Stimulated activated CD4-positive, alpha-beta T cell treated with anti-CD3 and anti-CD28 coated beads, Interleukin-1b, Interleukin-23, amount 100 ng/mL, for 24 hours (primary cell): ENCODE results near the gene NCOA1.

ENCODE experiments used
- DNase-seq, 4 experiments: peaks; one replicate each; pipeline ENCODE4 v3.0.0-alpha.2; 2020; ENCODE audit warnings: low read depth in 4 of 4, low spot score in 1 of 4

The NCOA1 gene

GRCh38 chr2:24731040-24731439 is 240.0 kb downstream of the NCOA1 start:
- DNase-seq = no peak

GRCh38 chr2:24731923-24732322 is 240.9 kb downstream of the NCOA1 start:
- no peak for DNase-seq

GRCh38 chr2:24734741-24735140 is 243.7 kb downstream of the NCOA1 start:
- no peak for DNase-seq

GRCh38 chr2:24739354-24740025 is 248.4 kb downstream of the NCOA1 start:
- DNase-seq = no peak

- no peak for DNase-seq
Observed at GRCh38 chr2:24740142-24740541, 249.1 kb downstream of the NCOA1 start.

GRCh38 chr2:24742730-24743129 is 251.7 kb downstream of the NCOA1 start:
- no peak for DNase-seq

GRCh38 chr2:24743924-24744323 is 252.9 kb downstream of the NCOA1 start:
- DNase-seq = no peak

- no peak for DNase-seq
Observed at GRCh38 chr2:24744356-24744755, 253.3 kb downstream of the NCOA1 start.

GRCh38 chr2:24745825-24746224 is 254.8 kb downstream of the NCOA1 start:
- DNase-seq = no peak

- DNase-seq = no peak
Observed at GRCh38 chr2:24747299-24747698, 256.2 kb downstream of the NCOA1 start.

- DNase-seq = no peak
Observed at GRCh38 chr2:24749069-24749691, 258.1 kb downstream of the NCOA1 start.

GRCh38 chr2:24754985-24755705 is 264.1 kb downstream of the NCOA1 start:
- no peak for DNase-seq

- no peak for DNase-seq
Observed at GRCh38 chr2:24756789-24757188, 265.7 kb downstream of the NCOA1 start.

- DNase-seq = no peak
Observed at GRCh38 chr2:24761866-24762265, 270.8 kb downstream of the NCOA1 start.

- DNase-seq = no peak
Observed at GRCh38 chr2:24762518-24762917, 271.5 kb downstream of the NCOA1 start.

- no peak for DNase-seq
Observed at GRCh38 chr2:24763843-24764242, 272.8 kb downstream of the NCOA1 start.

GRCh38 chr2:24766609-24767008 is 275.6 kb downstream of the NCOA1 start:
- no peak for DNase-seq

GRCh38 chr2:24768013-24768412 is 277.0 kb downstream of the NCOA1 start:
- no peak for DNase-seq

- DNase-seq = no peak
Observed at GRCh38 chr2:24768601-24769000, 277.5 kb downstream of the NCOA1 start.

GRCh38 chr2:24771061-24771460 is 280.0 kb downstream of the NCOA1 start:
- no peak for DNase-seq

- DNase-seq = no peak
Observed at GRCh38 chr2:24771764-24772586, 280.9 kb downstream of the NCOA1 start.

GRCh38 chr2:24774373-24774772 is 283.3 kb downstream of the NCOA1 start:
- no peak for DNase-seq
